Measurements from ENCODE around the gene PLEKHM2. TPM values are rescaled to one million over a fixed set of nuclear protein-coding genes. Genes with fewer than 3 reads are reported as not detected.

PLEKHM2 gene
- total and polyA plus RNA-seq, 4 donors, result 23.9 to 81.7 (median 74.5) TPM

DNA sequence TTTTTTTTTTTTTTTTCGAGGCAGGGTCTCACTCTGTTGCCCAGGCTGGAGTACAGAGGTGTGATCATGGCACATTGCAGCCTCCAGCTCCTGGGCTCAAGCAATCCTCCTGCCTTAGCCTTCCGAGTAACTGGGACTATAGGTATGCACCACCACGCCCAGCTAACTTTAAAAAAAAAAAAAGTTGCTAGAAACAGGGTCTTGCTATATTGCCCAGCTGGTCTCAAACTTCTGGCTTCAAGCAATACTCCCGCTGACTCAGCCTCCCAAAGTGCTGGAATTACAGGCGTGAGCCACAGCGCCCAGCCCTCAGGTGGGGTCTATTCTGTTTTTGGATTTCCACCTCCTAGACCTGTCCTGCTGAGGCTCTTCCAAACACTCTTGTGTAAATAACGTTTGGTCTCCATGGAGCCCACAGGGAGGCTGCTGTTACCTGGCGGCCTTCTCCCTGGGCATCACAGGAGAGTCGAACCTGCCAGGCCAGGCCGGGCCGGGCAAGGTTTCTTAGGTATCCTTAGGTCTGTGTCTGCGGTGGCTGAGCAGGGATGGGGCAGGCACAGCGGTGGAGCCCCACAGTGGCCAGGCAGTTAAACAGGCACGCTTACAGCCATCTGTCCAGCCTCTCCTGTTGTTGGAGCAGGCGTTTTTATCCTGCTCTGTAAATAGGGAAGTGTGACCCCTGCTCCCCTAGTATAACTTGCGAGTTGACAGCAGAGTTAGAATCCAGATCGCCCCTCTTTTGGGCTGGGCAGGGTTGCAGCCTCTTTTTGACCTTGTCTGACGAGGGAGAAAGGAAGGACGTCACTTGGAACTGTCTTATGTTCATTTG is 18.8 kb downstream of the PLEKHM2 start:
- H3K4me3 ChIP-seq (ENCODE audit: low read length in 2 of 2), result no peak overlapping the region
- H3K27me3 ChIP-seq (ENCODE audit: control insufficient read depth in 1 of 2, insufficient read depth in 2 of 2, low read length in 1 of 2), result no peaks in the 10 kb centered on the region
- H3K4me1 ChIP-seq (ENCODE audit: control insufficient read depth in 1 of 2, insufficient read depth in 2 of 2, low read length in 2 of 2), result no peaks in the 10 kb centered on the region
- DNase-seq (peak in 1 of 2 donors; percentile 82), ATAC-seq (ENCODE audit: low FRiP score) (peak; percentile 66)
- H3K36me3 ChIP-seq (ENCODE audit: control insufficient read depth in 1 of 2, insufficient read depth in 2 of 2, low read length in 1 of 2), result no peaks in the 10 kb centered on the region
- WGBS, 2 donors, result 54 to 58% methylated on average over 18 to 19 of the region's 19 CpGs
- H3K9me3 ChIP-seq (ENCODE audit: control insufficient read depth, low read length), result no peaks in the 10 kb centered on the region
- peak overlapping the region; percentile 16 to 60 for H3K27ac ChIP-seq (ENCODE audit: low read depth in 1 of 2, low read length in 2 of 2)
- intact Hi-C loops (cut with DNase I), result no loop called here

- no peaks in the 10 kb centered on the region for H3K9me3 ChIP-seq (ENCODE audit: control insufficient read depth, low read length)
- peak; percentile 94 for ATAC-seq (ENCODE audit: low FRiP score)
- H3K36me3 ChIP-seq (ENCODE audit: control insufficient read depth in 1 of 2, insufficient read depth in 2 of 2, low read length in 1 of 2), result no peaks in the 10 kb centered on the region
- DNase-seq, result peak; percentile 91 to 94
- no peaks in the 10 kb centered on the region for H3K27me3 ChIP-seq (ENCODE audit: control insufficient read depth in 1 of 2, insufficient read depth in 2 of 2, low read length in 1 of 2)
- no peaks in the 10 kb centered on the region for H3K4me1 ChIP-seq (ENCODE audit: control insufficient read depth in 1 of 2, insufficient read depth in 2 of 2, low read length in 2 of 2)
- intact Hi-C loops (cut with DNase I), result no loop called here
- WGBS, 2 donors, result 3% methylated on average over 9 of the region's 9 CpGs
- no peak overlapping the region for H3K4me3 ChIP-seq (ENCODE audit: low read length in 2 of 2)
- peak overlapping the region; percentile 69 for H3K27ac ChIP-seq (ENCODE audit: low read depth in 1 of 2, low read length in 2 of 2)
Measured at GRCh38 chr1:15703562-15703961, 19.4 kb downstream of the PLEKHM2 start.

DNA sequence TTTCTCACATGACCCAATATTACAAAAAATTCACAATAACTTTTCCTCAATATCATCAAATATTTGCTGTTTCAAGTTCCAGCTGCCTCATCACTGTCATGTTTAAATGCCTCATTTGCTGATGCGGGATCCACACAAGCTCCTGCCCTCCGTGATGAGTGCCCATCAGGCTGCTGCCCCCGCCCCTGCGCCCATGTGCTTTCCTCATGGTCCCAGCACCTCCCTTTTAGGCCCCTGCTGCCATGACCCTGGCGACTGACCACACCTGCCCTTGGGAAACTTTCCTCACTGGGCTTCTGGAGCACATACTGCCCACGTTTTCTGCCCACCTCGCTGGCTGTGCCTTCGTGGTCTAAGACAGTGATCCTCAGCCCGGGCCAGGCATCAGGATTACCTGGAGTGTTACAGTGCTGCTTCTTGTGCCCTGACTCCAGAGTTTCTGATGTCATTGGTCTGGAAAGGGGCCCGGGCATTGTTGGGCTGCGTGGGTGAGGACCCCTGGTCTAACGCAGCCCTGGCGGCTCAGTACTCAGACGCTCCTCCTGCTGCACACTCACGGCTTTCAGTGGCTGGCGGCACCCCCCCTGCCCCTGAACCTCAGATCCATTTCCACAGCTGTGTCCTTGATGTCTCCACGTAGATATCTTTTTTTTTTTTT is 20.5 kb downstream of the PLEKHM2 start:
- ATAC-seq (ENCODE audit: low FRiP score), result no peak
- Histone ChIP-seq H3K27ac (ENCODE audit: low read depth in 1 of 2, low read length in 2 of 2) (peak overlapping the region; percentile 69 to 78), H3K4me1 (ENCODE audit: control insufficient read depth in 1 of 2, insufficient read depth in 2 of 2, low read length in 2 of 2) (no peaks in the 10 kb centered on the region), H3K9me3 (ENCODE audit: control insufficient read depth, low read length) (no peaks in the 10 kb centered on the region), H3K36me3 (ENCODE audit: control insufficient read depth in 1 of 2, insufficient read depth in 2 of 2, low read length in 1 of 2) (no peaks in the 10 kb centered on the region), H3K4me3 (ENCODE audit: low read length in 2 of 2) (no peak overlapping the region), H3K27me3 (ENCODE audit: control insufficient read depth in 1 of 2, insufficient read depth in 2 of 2, low read length in 1 of 2) (no peaks in the 10 kb centered on the region)
- 73 to 78% methylated on average over 17 of the region's 17 CpGs for WGBS, 2 donors
- no peak for DNase-seq
- intact Hi-C loops (cut with DNase I), result no loop called here

GRCh38 chr1:15705184-15705566 is 21.1 kb downstream of the PLEKHM2 start:
- intact Hi-C loops (cut with DNase I), result no loop called here
- Histone ChIP-seq H3K27ac (ENCODE audit: low read depth in 1 of 2, low read length in 2 of 2) (no peak overlapping the region), H3K9me3 (ENCODE audit: control insufficient read depth, low read length) (no peaks in the 10 kb centered on the region), H3K4me1 (ENCODE audit: control insufficient read depth in 1 of 2, insufficient read depth in 2 of 2, low read length in 2 of 2) (no peaks in the 10 kb centered on the region), H3K27me3 (ENCODE audit: control insufficient read depth in 1 of 2, insufficient read depth in 2 of 2, low read length in 1 of 2) (no peaks in the 10 kb centered on the region), H3K4me3 (ENCODE audit: low read length in 2 of 2) (no peak overlapping the region), H3K36me3 (ENCODE audit: control insufficient read depth in 1 of 2, insufficient read depth in 2 of 2, low read length in 1 of 2) (no peaks in the 10 kb centered on the region)
- ATAC-seq (ENCODE audit: low FRiP score) (no peak), DNase-seq (no peak)
- WGBS, 2 donors, result 79 to 83% methylated on average over 11 of the region's 11 CpGs

DNA sequence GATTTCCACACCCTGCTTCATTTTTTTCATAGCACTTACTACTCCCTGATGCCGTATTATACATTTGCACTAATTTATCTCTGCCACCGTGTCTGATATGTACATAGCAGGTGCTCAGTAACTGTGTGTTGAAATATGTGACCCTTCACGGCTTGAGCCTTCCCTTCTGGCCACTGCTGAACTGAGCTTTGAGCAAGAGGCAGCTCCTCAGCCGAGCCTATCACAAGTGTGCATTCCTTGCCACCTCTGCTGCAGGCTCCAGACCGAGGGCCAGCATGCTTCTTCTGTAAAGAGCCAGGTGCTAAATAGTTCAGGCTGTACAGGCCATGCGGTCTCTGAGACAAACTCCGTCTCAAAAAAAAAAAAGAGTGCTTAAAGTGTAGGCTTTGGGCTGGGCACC is 22.6 kb downstream of the PLEKHM2 start:
- Histone ChIP-seq H3K27me3 (ENCODE audit: control insufficient read depth in 1 of 2, insufficient read depth in 2 of 2, low read length in 1 of 2) (no peaks in the 10 kb centered on the region), H3K4me1 (ENCODE audit: control insufficient read depth in 1 of 2, insufficient read depth in 2 of 2, low read length in 2 of 2) (no peaks in the 10 kb centered on the region), H3K36me3 (ENCODE audit: control insufficient read depth in 1 of 2, insufficient read depth in 2 of 2, low read length in 1 of 2) (no peaks in the 10 kb centered on the region), H3K9me3 (ENCODE audit: control insufficient read depth, low read length) (no peaks in the 10 kb centered on the region), H3K27ac (ENCODE audit: low read depth in 1 of 2, low read length in 2 of 2) (no peak overlapping the region), H3K4me3 (ENCODE audit: low read length in 2 of 2) (no peak overlapping the region)
- WGBS, 2 donors, result 78 to 83% methylated on average over 7 of the region's 7 CpGs
- DNase-seq (no peak), ATAC-seq (ENCODE audit: low FRiP score) (no peak)
- intact Hi-C loops (cut with DNase I), result no loop called here

GRCh38 chr1:15707239-15707925 is 23.3 kb downstream of the PLEKHM2 start:
- ATAC-seq (ENCODE audit: low FRiP score) (no peak), DNase-seq (no peak)
- Histone ChIP-seq H3K27me3 (ENCODE audit: control insufficient read depth in 1 of 2, insufficient read depth in 2 of 2, low read length in 1 of 2) (no peaks in the 10 kb centered on the region), H3K36me3 (ENCODE audit: control insufficient read depth in 1 of 2, insufficient read depth in 2 of 2, low read length in 1 of 2) (no peaks in the 10 kb centered on the region), H3K4me1 (ENCODE audit: control insufficient read depth in 1 of 2, insufficient read depth in 2 of 2, low read length in 2 of 2) (no peaks in the 10 kb centered on the region), H3K27ac (ENCODE audit: low read depth in 1 of 2, low read length in 2 of 2) (no peak overlapping the region), H3K4me3 (ENCODE audit: low read length in 2 of 2) (no peak overlapping the region), H3K9me3 (ENCODE audit: control insufficient read depth, low read length) (no peaks in the 10 kb centered on the region)
- WGBS, 2 donors, result 68 to 72% methylated on average over 8 of the region's 8 CpGs
- intact Hi-C loops (cut with DNase I), result no loop called here

- no peak for ATAC-seq (ENCODE audit: low FRiP score)
- no peaks in the 10 kb centered on the region for H3K4me1 ChIP-seq (ENCODE audit: control insufficient read depth in 1 of 2, insufficient read depth in 2 of 2, low read length in 2 of 2)
- H3K9me3 ChIP-seq (ENCODE audit: control insufficient read depth, low read length), result no peaks in the 10 kb centered on the region
- intact Hi-C loops (cut with DNase I), result no loop called here
- no peaks in the 10 kb centered on the region for H3K36me3 ChIP-seq (ENCODE audit: control insufficient read depth in 1 of 2, insufficient read depth in 2 of 2, low read length in 1 of 2)
- WGBS, 2 donors, result 87 to 91% methylated on average over 15 of the region's 15 CpGs
- DNase-seq, result no peak
- no peak overlapping the region for H3K27ac ChIP-seq (ENCODE audit: low read depth in 1 of 2, low read length in 2 of 2)
- no peak overlapping the region for H3K4me3 ChIP-seq (ENCODE audit: low read length in 2 of 2)
- H3K27me3 ChIP-seq (ENCODE audit: control insufficient read depth in 1 of 2, insufficient read depth in 2 of 2, low read length in 1 of 2), result no peaks in the 10 kb centered on the region
Measured at GRCh38 chr1:15708486-15709137, 24.5 kb downstream of the PLEKHM2 start.

DNA sequence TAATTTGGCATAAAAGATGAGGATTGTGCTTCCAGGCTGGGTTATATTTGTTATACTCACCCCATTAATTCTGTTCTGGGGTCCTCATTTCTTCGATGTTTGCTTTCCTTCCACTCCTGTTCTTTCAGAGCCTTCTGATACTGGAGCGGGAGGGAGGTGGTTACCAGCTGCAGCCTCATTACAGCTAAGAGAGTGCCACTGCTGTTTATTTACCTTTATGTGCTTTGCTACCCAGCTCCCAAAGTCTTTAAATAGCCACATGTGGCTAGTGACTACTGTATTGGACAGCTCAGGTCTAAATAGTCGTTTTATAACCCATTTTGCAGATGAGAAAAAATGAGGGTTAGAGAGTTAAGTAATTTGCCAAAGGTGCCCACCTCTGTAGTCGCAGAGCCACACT is 25.1 kb downstream of the PLEKHM2 start:
- intact Hi-C loops (cut with DNase I), result no loop called here
- WGBS, 2 donors, result 85 to 90% methylated on average over 4 of the region's 4 CpGs
- no peaks in the 10 kb centered on the region for H3K36me3 ChIP-seq (ENCODE audit: control insufficient read depth in 1 of 2, insufficient read depth in 2 of 2, low read length in 1 of 2)
- DNase-seq (no peak), ATAC-seq (ENCODE audit: low FRiP score) (no peak)
- H3K27me3 ChIP-seq (ENCODE audit: control insufficient read depth in 1 of 2, insufficient read depth in 2 of 2, low read length in 1 of 2), result no peaks in the 10 kb centered on the region
- no peaks in the 10 kb centered on the region for H3K9me3 ChIP-seq (ENCODE audit: control insufficient read depth, low read length)
- H3K4me1 ChIP-seq (ENCODE audit: control insufficient read depth in 1 of 2, insufficient read depth in 2 of 2, low read length in 2 of 2), result no peaks in the 10 kb centered on the region
- H3K4me3 ChIP-seq (ENCODE audit: low read length in 2 of 2), result no peak overlapping the region
- no peak overlapping the region for H3K27ac ChIP-seq (ENCODE audit: low read depth in 1 of 2, low read length in 2 of 2)

Data from aorta (tissue), 5 donors.